Measurements from ENCODE around the gene FANCI.

The FANCI gene

GRCh38 chr15:89333959-89334509 is 90.3 kb downstream of the FANCI start:
- no peak for TF ChIP-seq TAF1 (IDR thresholded peaks at IDR 0.05; ENCODE audit: borderline replicate concordance, insufficient read depth, low read length)
- TF ChIP-seq REST (IDR thresholded peaks at IDR 0.05; ENCODE audit: insufficient read depth in 1 of 2, low read depth in 2 of 2, low read length in 2 of 2) = no peak
- TF ChIP-seq POLR2AphosphoS5 (IDR thresholded peaks at IDR 0.05; ENCODE audit: low read depth, low read length) = no peak
- no peak for TF ChIP-seq FOXP2 (optimal IDR thresholded peaks at IDR 0.05; ENCODE audit: borderline replicate concordance, extremely low read depth, extremely low read length, insufficient read depth)
- TF ChIP-seq SIN3A (IDR thresholded peaks at IDR 0.05; ENCODE audit: borderline replicate concordance, insufficient read depth, low read length) = no peak

- peak; percentile 98 for TF ChIP-seq POLR2AphosphoS5 (IDR thresholded peaks at IDR 0.05; ENCODE audit: low read depth, low read length)
- peak; percentile 92 for TF ChIP-seq FOXP2 (optimal IDR thresholded peaks at IDR 0.05; ENCODE audit: borderline replicate concordance, extremely low read depth, extremely low read length, insufficient read depth)
- TF ChIP-seq TAF1 (IDR thresholded peaks at IDR 0.05; ENCODE audit: borderline replicate concordance, insufficient read depth, low read length) = peak; percentile 92; the same call in 1 of the 2 replicates
- 0 out of 4 replicates have a peak, but pooled peaks of 1 of the 2 experiments have one; percentile 9 for TF ChIP-seq REST (IDR thresholded peaks at IDR 0.05; ENCODE audit: insufficient read depth in 1 of 2, low read depth in 2 of 2, low read length in 2 of 2)
- TF ChIP-seq SIN3A (IDR thresholded peaks at IDR 0.05; ENCODE audit: borderline replicate concordance, insufficient read depth, low read length) = peak; percentile 24; the same call in 1 of the 2 replicates
These were observed 90.9 kb downstream of the FANCI start, which contains the start of gene POLG for GRCh38 chr15:89334510-89335297. TSS of gene POLG (minus strand) at chr15:89334824. CDS start at chr15:89333754, 1,070 bp downstream.

- TF ChIP-seq POLR2AphosphoS5 (IDR thresholded peaks at IDR 0.05; ENCODE audit: low read depth, low read length) = no peak
- TF ChIP-seq SIN3A (IDR thresholded peaks at IDR 0.05; ENCODE audit: borderline replicate concordance, insufficient read depth, low read length) = no peak
- no peak for TF ChIP-seq TAF1 (IDR thresholded peaks at IDR 0.05; ENCODE audit: borderline replicate concordance, insufficient read depth, low read length)
- TF ChIP-seq REST (IDR thresholded peaks at IDR 0.05; ENCODE audit: insufficient read depth in 1 of 2, low read depth in 2 of 2, low read length in 2 of 2) = no peak
- TF ChIP-seq FOXP2 (optimal IDR thresholded peaks at IDR 0.05; ENCODE audit: borderline replicate concordance, extremely low read depth, extremely low read length, insufficient read depth) = no peak
These were observed 91.7 kb downstream of the FANCI start for GRCh38 chr15:89335298-89336041.

GRCh38 chr15:89338036-89338435 is 94.3 kb downstream of the FANCI start:
- TF ChIP-seq REST (IDR thresholded peaks at IDR 0.05; ENCODE audit: insufficient read depth in 1 of 2, low read depth in 2 of 2, low read length in 2 of 2) (no peak), SIN3A (IDR thresholded peaks at IDR 0.05; ENCODE audit: borderline replicate concordance, insufficient read depth, low read length) (no peak), FOXP2 (optimal IDR thresholded peaks at IDR 0.05; ENCODE audit: borderline replicate concordance, extremely low read depth, extremely low read length, insufficient read depth) (no peak), TAF1 (IDR thresholded peaks at IDR 0.05; ENCODE audit: borderline replicate concordance, insufficient read depth, low read length) (no peak), POLR2AphosphoS5 (IDR thresholded peaks at IDR 0.05; ENCODE audit: low read depth, low read length) (no peak)
